Measurements from ENCODE around the gene ANKRD16.

DNA sequence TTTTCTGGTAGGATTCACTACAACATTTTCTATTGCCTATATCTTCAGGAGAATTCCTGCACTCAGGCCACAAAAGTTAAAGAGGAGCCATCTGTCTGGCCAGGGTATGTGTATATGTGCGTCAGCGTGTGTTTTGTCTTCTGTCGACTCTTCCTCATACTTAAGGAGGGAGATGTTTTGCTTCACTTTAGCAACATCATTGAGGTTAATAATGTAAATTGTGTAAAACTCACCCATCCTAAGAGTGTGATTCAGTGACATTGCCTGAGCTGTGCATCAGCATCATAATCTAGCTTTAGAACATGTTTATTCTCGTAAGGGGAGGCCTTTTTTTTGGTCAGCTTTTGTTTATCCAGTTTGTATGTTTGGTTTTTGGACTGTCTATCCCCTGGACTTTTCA, 24.0 kb upstream of the ANKRD16 start:
- TF ChIP-seq MYC (IDR thresholded peaks at IDR 0.05; ENCODE audit: low read depth, low read length) = no peak
- TF ChIP-seq POLR2A (IDR thresholded peaks at IDR 0.05; ENCODE audit: extremely low read depth, insufficient read length) = no peak
